HepG2 (cell line): ENCODE results near the gene CDK11B. TPM values are rescaled to one million over a fixed set of nuclear protein-coding genes. Genes with fewer than 3 reads are reported as not detected.

Source experiments
- HIVEP1 ChIP-seq: sonication (generic); formaldehyde crosslinking; IDR thresholded peaks from 2 replicates; pipeline ENCODE4 v1.4.0; 2020; ENCODE audit warnings: mild to moderate bottlenecking, missing genetic modification reagents
- HNF1A ChIP-seq, 2 experiments: sonication (generic) in 1 of 2; formaldehyde crosslinking in 1 of 2; IDR thresholded peaks; 2 replicates each; pipeline versions ENCODE4 v1.4.0 to v1.6.1; 2016 to 2020; ENCODE audit warnings: borderline replicate concordance in 1 of 2, low read depth in 1 of 2, mild to moderate bottlenecking in 1 of 2, missing genetic modification reagents in 1 of 2
- ZFP1 ChIP-seq: IDR thresholded peaks from 2 replicates; pipeline ENCODE4 v1.6.1; 2016
- ZNF292 ChIP-seq: sonication (generic); formaldehyde crosslinking; IDR thresholded peaks from 2 replicates; pipeline ENCODE4 v1.8.1; 2022; ENCODE audit warnings: mild to moderate bottlenecking, low read depth, missing genetic modification reagents, borderline replicate concordance
- ZNF331 ChIP-seq: sonication (generic); formaldehyde crosslinking; IDR thresholded peaks from 2 replicates; pipeline ENCODE4 v1.4.0; 2020; ENCODE audit warnings: missing genetic modification reagents
- polyA plus RNA-seq, 8 experiments: library from polyadenylated mRNA; depleted of rRNA in 3 of 8; stranded (reverse) in 7 of 8; unstranded in 1 of 8; fragments of >200 nt; fragmentation: Illumina TruSeq in 4 of 8; extraction: Trizol in 4 of 8; gene quantifications; 2 replicates each; pipeline versions ENCODE4 v1.2.1 to v1.2.3, GENCODE V29; 2011 to 2016; ENCODE audit warnings: low read depth in 4 of 8, missing spikeins in 1 of 8, mixed read lengths in 1 of 8; ENCODE audit not compliant: insufficient read depth in 1 of 8
- total RNA-seq, 5 experiments: library from RNA; depleted of rRNA; stranded (reverse); fragments of >200 nt; fragmentation: Illumina TruSeq; extraction: Trizol; gene quantifications; 2 replicates each; pipeline ENCODE4 v1.2.3, GENCODE V29; 2016; ENCODE audit warnings: low read depth in 1 of 5
- TF ChIP-seq, protein P1 (sequence below): sonication (generic); formaldehyde crosslinking; conservative IDR thresholded peaks from 2 replicates; pipeline ENCODE4 v1.4.0; 2020; ENCODE audit warnings: missing genetic modification reagents
- TF ChIP-seq, protein P2 (sequence below): sonication (generic); formaldehyde crosslinking; IDR thresholded peaks from 2 replicates; pipeline ENCODE4 v1.4.0; 2020; ENCODE audit warnings: missing genetic modification reagents, borderline replicate concordance

CDK11B gene
- total and polyA plus RNA-seq, 2 of the 13 experiments (the other 11 are each of a cell fraction or from before 2014, with no cell fraction given) = 3.6 to 15.1 TPM

GRCh38 chr1:1598051-1598719, 60.6 kb downstream of the CDK11B start (continued):
- TF ChIP-seq, protein P1, sequence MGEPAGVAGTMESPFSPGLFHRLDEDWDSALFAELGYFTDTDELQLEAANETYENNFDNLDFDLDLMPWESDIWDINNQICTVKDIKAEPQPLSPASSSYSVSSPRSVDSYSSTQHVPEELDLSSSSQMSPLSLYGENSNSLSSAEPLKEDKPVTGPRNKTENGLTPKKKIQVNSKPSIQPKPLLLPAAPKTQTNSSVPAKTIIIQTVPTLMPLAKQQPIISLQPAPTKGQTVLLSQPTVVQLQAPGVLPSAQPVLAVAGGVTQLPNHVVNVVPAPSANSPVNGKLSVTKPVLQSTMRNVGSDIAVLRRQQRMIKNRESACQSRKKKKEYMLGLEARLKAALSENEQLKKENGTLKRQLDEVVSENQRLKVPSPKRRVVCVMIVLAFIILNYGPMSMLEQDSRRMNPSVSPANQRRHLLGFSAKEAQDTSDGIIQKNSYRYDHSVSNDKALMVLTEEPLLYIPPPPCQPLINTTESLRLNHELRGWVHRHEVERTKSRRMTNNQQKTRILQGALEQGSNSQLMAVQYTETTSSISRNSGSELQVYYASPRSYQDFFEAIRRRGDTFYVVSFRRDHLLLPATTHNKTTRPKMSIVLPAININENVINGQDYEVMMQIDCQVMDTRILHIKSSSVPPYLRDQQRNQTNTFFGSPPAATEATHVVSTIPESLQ (CRISPR knock-in tag) = no peak
- TF ChIP-seq ZNF331 (no peak), HNF1A (IDR thresholded peaks at IDR 0.05; ENCODE audit: low read depth) (no peak), HNF1A (CRISPR knock-in tag; IDR thresholded peaks at IDR 0.05; ENCODE audit: borderline replicate concordance) (0 out of 2 replicates have a peak, but pooled peaks have one; percentile 6), ZNF292 (CRISPR knock-in tag) (no peak), HIVEP1 (CRISPR knock-in tag) (no peak), ZFP1 (no peak)
- TF ChIP-seq, protein P2, sequence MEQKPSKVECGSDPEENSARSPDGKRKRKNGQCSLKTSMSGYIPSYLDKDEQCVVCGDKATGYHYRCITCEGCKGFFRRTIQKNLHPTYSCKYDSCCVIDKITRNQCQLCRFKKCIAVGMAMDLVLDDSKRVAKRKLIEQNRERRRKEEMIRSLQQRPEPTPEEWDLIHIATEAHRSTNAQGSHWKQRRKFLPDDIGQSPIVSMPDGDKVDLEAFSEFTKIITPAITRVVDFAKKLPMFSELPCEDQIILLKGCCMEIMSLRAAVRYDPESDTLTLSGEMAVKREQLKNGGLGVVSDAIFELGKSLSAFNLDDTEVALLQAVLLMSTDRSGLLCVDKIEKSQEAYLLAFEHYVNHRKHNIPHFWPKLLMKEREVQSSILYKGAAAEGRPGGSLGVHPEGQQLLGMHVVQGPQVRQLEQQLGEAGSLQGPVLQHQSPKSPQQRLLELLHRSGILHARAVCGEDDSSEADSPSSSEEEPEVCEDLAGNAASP (CRISPR knock-in tag) = no peak
- TF ChIP-seq, all 625 proteins: peak for 3
